Activated T-helper 1 cell treated with anti-CD3 and anti-CD28 coated beads, Interleukin-2, amount 50 U/mL, for 16 hours (primary cell): ENCODE data around the gene FBXW11.

Experiments
- DNase-seq, 2 donors: peaks; one replicate each; pipeline ENCODE4 v3.0.0-alpha.2; 2020; ENCODE audit warnings: low read depth in 1 of 2, low spot score in 1 of 2

Gene FBXW11

GRCh38 chr5:171846323-171846722 lies 160.1 kb downstream of the FBXW11 start:
- DNase-seq: no peak

DNA sequence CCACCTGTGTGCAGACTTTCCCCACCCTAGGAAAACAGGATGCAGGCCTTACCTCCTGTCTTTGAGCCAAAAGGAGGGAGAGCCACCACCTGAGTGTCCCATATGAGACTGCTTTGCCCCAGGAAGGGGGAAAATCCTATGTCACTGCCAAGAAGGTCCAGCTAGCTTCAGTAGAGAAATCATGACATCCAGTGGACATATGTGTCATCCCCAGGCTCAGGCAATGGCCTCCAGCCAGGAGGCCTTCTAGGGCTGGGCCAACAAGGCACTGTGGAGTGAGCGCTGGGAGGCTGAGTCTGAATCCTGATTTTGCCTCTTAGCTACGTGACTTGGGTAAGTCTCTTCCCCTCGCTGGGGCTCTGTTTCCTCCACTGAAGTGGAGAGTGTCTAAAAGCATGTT lies 160.6 kb downstream of the FBXW11 start:
- DNase-seq: no peak

DNA sequence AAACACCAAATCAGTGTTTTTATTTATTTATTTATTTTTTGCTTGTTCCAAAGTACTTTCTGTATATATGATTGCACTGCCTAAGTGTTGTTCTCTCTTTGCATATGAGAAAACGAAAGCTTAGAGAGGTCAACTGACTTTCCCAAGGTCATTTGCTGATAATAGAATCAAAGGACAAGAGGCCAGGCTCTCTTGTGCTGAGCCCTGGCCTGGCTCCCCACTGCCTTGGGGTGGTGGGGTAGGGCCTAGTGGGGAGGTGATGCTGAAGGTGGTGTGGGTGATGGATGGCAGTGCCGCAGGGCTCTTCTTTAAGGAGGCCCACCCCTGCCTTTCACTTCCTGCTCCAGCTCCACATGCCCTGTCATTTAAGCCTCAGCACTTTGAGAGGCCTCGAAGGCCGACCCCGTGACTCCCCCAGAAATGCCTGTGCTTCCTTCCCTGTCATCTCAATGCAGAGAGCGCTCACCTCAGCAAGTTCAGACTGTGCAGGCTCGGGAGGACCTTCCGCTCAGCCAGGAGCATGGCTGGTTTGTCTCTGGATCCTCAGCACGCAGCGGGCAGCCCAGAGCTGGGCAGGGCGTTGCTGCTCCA lies 161.3 kb downstream of the FBXW11 start:
- DNase-seq: no peak

GRCh38 chr5:171842777-171843328 lies 163.6 kb downstream of the FBXW11 start:
- no peak for DNase-seq

DNA sequence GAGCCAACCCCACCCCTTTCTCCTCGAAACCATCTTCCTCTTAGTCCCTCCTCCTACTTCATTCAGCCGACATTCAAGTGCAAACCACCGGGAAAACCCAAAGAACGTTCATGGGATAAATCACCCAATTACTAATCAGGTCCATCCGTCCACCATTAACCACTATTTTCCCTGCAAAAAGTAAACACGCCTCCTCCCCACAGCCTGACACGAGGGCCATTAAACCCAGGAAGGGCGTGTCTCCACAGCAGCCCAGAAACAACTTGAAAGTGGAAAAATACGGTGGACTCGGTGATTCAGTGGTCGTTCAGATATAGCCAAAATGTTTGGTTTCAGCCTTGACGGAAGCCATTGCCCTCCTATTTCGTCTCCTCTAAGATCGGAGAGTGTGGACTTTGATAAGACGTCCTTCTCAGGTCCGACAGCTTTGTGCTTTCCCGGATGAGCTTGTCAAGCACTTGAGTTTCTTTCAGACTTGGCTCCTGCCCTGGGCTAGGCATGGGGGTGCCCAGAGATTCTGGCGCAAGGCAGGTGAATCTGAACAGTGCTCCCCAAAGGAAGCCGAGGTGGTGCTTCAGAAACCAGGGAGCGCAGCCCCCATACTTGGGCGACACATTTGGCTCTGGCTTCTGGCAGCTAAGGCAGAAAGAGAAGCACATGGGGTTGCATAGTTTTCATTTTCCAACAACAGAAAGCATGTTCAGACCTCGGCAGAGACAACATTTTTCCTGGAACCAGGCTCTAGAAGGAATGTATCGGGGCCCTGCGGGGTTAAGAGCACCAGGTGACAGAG lies 164.3 kb downstream of the FBXW11 start:
- no peak for DNase-seq

DNA sequence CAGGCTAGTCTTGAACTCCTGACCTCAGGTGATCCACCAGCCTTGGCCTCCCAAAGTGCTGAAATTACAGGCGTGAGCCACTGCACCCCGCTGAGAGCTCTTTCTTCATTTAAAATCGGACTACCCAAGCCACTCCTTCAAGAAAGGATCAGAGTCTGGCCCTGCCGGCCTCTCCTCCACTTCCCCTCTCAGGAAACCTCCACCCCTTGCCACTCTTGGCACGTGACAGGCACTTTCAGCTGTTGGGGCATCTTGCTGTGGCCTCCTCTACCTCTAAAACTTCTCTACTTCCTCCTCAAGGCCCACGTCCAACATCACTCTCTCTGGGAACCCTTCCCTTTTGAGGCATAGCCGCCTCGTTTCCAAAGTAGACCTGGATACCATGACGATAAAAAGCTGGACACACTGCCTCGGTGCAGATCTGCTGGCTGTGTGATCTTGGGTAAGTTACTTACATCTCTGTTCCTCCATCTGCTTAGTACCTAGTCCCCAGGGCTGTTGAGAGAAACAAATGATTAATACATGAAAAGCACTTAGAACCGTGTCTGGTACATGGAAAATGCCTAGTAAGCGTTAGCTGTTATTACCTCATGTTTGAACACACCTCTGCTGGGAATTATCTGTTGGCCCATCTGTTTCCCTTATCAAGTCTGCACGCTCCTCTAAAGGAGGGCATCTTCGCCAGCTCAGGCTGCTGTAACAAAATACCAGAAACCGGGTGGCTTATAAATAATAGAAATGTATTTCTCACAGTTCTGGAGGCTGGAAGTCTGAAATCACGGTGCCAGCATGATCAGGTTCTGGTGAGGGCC lies 165.5 kb downstream of the FBXW11 start:
- no peak for DNase-seq

GRCh38 chr5:171840066-171840465 lies 166.4 kb downstream of the FBXW11 start:
- no peak for DNase-seq

DNA sequence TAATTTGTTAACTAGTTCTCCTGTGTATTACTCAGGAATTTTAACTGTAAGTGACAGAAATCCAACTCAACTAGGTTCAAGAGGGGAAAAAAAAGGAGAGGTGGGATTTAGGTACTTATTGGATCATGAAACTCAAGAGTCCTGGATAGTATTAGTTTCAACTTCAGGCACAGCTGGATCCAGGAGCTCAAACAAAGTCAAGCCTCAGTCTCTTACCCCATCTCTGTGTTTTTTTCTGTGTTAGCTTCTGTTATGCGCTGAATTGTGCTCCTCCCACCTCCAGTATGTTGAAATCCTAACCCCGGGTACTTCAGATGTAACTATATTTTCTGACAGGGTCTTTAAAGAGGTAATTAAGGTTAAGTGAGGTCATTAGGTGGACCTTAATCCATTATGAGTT lies 167.3 kb downstream of the FBXW11 start:
- DNase-seq: no peak

DNA sequence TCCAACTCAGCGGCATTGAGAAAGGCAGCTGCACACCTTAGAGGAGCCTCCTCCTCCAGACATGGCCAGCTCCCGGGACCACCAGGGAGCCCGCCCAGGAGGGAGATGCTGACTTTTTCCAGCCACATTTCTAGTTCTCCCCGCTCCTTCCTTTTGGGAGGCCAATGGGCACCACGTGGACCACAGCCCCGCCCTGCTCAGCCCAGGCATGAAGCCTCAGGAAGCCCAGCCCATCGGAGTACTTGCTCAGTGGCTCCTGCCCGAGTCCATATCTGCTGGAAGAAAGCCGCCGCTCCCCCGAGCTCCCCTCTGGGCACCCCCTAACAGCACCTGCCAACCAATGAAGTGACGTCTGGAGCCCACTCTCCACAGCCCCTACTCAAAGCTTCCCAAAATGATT lies 168.4 kb downstream of the FBXW11 start:
- no peak for DNase-seq

DNA sequence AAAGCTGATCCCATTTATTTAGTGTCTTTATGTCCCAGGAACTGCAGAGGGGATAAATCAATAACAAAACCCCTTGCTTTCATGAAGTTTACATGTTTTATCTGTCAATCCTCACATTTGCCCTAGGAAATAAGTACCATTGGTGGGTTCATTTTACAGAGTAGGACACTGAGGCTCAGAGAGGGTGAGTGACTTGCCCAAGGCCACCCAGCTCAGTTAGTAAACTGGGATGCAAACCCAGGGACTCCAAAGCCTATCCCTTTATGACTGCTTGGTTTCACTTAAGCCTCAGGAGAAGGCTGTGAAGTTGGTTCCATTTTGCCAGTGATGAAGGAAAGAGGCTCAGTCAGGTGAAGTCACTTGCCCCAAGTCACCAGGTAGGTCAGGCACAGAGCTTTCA lies 168.9 kb downstream of the FBXW11 start:
- no peak for DNase-seq

DNA sequence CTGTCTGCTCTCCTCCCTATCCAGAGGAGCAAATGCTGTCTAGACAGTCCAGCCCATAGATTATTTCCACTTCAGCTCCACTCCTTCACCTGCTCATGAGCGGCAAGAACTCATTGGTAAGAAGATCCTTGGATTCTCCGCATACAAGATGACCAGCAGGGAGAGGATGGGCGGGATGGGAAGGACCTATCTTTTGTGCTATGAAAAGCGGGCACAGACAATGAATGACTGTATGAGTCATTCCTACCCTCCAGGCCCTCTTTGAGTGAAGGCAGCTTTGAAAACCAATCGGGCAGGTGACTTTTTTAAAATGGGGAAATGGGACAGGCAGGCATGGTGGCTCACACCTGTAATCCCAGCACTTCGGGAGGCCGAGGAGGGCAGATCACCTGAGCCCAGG lies 171.4 kb downstream of the FBXW11 start:
- no peak for DNase-seq

- no peak for DNase-seq
These were observed 172.0 kb downstream of the FBXW11 start for GRCh38 chr5:171834461-171834860.

DNA sequence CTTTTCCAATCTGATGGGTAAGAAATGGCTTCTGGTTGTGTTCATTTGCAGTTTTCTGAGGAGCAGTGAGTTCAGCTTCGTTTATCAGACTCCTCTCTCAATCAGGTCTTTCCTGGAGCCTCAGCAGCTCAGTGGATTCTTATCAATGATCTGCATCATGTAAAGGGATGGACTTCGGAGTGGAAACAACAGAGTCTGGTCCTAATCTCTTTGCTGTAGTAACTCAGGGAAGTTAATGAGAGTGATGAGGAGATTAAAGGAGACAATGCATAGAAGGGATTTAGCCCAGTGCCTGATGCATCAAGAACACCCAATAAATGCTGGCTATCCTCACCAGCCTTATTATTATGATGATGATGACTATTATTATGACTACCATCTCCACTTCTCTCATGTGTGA lies 173.7 kb downstream of the FBXW11 start:
- DNase-seq: no peak

- DNase-seq: no peak
These were observed 175.8 kb downstream of the FBXW11 start for GRCh38 chr5:171830686-171831085.

DNA sequence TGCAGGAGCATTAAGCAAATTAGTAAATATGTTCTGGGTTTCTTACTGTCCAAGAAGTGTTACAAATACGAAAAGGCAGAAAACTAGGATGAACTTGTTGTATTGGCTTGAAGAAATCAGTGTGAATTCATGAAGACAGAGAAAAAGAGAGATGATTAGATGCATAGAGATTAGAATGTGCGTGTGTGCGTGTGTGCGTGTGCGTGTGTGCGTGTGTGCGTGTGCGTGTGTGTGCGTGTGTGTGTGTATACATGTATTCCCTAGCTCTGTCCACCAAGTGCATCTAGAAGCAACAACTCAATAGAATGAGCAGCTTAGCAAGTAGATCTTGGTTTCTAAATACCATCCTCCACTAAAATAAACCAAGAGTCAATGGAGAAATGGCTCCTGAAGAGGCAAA lies 179.3 kb downstream of the FBXW11 start:
- no peak for DNase-seq

- DNase-seq: no peak
These were observed 180.3 kb downstream of the FBXW11 start for GRCh38 chr5:171826132-171826531.

DNA sequence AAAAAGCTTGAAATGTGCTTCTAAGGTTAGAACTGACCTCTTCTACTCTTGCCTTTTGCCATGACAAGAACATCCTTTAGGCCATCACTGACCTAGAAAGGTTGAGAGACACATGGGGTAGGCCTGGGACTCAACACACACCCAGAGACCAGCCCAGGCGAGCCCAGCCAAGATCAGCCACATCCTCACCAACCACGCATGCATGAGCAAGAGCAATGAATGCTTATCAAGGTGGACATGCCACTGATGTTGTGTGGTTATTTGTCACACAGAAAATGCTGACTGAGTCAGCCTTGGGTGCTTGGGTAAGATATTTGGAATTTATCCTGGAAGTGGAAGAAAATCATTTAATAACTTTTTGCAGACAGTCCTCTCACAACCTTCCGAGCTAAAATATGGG lies 181.4 kb downstream of the FBXW11 start:
- DNase-seq: no peak

DNA sequence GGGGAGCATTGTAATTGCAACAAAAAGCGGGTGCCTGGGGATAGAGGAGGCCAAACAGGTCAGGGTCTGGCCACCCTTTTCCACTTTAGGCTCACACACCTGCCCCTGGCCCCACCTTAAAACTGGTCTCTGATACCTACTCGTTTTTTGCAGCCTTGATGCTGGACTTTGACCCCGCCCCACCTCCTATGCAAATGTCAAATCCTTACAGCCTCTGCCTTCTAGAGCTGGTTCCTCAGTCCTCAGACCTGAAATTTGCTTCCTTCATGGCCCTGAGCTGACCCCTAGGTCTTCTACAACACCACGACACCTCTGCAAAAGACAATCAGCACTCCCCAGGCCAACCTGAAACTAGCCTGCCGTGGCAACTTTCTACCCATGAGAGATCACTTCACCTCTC lies 183.2 kb downstream of the FBXW11 start:
- DNase-seq: no peak

- DNase-seq: no peak
These were observed 185.2 kb downstream of the FBXW11 start for GRCh38 chr5:171821286-171821685.

DNA sequence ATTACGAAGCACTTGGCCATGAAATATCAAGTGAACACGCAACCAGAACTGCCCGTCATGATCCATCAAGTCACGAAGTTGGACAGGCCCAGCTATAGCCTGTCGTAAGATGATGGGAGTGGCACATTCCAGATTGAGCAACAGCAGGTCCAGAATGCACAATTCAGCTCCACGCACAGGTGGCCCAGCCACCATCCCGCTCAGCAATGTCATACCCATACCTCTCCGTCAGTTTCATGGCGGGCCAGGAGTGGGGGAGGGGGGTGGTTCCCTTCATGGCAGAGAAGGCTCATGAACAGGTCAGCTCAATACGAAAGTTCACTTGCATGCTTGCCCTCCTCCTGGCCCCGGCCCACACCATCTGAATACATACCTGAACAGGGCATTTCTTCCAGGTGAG lies 185.9 kb downstream of the FBXW11 start:
- DNase-seq: no peak

DNA sequence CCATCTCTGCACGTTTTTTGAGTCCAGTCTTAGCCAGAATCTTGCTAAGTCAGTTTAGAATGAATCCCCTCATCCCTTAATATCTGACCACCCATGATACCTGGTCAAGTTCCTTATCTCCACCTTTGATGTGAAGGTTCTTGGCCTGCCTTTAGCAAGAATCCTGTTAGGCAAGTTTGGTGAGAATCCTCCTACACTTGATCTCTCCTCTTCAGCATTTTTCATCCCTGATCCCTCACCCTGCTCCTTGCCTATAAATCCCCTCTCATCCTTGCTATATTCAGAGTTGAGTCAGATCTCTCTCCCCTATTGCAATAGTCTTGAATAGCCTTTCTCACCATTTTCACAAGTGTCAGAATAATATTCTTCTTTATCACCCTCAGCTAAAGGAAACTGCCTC lies 189.8 kb downstream of the FBXW11 start:
- no peak for DNase-seq
